ENCODE measurements around the gene MDM4.
"Not testable (repeated sequence)": the region's sequence is repeated elsewhere in the genome, so short reads cannot be mapped to it uniquely, and the experiment has no call there.

The MDM4 gene

DNA sequence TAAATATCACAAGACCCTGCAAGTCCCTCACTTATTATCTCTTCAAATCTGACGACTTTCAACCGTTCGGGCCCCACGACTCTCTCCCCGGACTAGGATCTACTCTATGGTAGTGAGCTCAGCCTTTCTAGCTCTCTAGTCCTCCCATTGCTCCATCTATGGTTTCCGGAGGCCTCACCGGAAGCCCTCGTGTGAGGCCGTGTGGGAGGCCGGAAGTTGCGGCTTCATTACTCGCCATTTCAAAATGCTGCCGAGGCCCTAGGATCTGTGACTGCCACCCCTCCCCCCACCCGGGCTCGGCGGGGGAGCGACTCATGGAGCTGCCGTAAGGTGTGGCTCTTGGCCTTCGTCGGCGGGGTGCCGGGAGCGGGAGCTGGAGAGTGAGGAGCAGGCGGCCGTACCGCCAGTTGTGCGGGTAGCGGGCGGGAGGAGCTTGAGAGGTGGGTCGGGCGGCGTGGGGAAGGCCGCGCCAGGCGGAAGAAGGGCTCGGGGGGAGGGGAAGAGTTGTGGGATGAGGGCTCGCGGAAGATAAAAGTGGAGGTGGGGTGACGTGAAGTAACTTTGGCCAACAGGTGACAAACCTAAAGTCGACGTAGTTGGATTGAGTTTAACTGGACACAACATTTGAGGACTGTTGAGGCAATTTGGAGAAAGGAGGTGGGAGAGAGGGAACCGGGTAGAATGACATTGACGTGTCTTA is at the start of gene MDM4:
Gene MDM4 (plus strand): TSS at position 227 of the 700 bp plus-strand sequence. CDS start 9,113 bp downstream, outside the sequence.
- peak; percentile 93 for DNase-seq (ENCODE audit: low spot score)

- DNase-seq (ENCODE audit: low spot score) = no peak
These were observed 49.5 kb upstream of the MDM4 start for GRCh38 chr1:204466416-204467405.

DNA sequence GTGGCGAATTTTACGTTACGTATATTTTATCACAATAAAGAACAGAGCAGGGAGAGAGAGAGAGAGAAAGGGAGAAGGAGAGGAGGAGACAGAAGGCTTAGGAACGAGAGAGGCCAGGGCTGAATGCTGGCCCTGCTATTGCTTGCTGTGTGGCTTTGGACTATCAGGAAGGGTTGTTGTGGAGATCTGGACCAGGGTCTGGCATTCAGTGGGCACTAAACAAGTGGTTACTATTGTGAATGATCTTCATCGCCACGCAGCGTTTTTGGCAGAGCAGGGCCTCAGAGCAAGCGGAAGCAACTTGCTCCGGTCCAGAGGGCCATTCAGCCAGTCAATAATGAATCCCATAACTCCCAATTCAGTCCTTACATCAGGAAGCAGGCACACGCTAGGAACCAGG is 48.0 kb upstream of the MDM4 start:
- DNase-seq (ENCODE audit: low spot score) = no peak

DNA sequence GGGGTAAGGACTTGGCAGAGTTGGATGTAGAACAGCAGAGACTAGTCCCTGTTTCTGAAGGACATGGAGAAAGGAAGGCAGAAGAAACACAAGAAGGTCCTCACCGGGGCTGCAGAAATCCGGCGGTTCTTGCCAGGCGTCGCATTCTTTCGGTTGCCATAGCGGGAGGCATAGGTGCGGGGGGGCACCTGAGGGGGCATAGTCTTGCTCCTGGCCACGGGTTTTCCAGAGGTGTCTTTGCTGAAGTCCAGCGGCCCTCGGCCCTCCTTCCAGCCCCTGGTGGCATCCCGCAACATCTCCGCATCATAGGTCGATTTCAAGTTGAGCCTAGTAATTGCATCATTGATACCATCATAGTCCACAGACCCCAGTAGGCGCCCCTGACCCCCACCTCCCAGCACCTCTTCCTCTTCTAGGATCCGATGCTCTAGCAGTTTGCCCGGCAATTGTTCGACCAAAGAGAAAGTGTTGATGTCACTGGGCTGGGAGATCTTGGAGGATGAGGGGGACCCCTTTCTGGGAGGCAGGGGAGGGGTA is 47.4 kb upstream of the MDM4 start:
- DNase-seq (ENCODE audit: low spot score) = no peak

GRCh38 chr1:204469304-204469703 is 46.9 kb upstream of the MDM4 start:
- DNase-seq (ENCODE audit: low spot score) = no peak

DNA sequence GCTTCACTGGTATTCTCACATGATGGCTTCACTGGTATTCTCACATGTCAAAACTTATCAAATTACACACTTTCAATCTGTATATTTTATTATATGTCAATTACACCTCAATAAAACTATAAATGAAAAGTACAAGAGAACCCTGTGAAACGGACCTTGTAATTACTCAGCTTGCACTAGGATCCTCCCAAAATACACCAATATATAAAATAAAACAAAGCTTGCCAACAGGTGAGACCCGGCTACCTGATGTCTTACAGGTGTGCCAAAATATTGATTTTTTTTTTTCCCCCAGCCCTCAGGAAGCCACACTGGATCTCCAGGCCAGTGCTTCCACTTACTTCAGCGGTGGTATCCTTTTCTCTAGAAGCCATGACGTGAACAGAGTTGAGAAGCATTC is 44.5 kb upstream of the MDM4 start:
- DNase-seq (ENCODE audit: low spot score) = no peak

- DNase-seq (ENCODE audit: low spot score) = no peak
These were observed 43.5 kb upstream of the MDM4 start for GRCh38 chr1:204472660-204473059.

DNA sequence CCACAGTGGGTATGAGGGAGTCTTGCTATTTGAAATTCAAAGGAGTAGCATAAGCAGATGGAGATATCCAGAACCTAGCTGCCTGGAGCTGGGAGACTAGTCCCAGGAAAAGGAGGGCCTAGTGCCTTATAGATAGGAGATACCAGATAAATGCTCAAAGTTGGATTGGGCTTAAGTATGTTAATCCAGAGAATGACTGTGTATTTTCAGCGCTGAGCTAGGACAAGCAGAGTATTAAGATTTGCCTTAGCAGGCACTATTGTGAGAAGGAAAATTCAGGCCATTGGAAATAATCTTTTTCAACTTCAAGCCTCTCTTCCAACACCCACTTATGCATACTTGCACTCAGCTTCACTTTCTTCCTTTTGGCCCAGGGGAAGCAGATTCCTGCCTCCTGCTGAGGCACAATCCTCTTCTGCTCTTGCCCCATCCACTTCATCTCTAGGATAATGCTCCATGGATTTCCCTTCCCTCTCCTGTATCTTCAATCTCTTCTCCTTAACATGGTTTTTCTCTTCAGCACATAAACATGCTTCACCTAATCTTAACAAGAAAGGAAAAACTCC is 42.7 kb upstream of the MDM4 start:
- DNase-seq (ENCODE audit: low spot score) = no peak

DNA sequence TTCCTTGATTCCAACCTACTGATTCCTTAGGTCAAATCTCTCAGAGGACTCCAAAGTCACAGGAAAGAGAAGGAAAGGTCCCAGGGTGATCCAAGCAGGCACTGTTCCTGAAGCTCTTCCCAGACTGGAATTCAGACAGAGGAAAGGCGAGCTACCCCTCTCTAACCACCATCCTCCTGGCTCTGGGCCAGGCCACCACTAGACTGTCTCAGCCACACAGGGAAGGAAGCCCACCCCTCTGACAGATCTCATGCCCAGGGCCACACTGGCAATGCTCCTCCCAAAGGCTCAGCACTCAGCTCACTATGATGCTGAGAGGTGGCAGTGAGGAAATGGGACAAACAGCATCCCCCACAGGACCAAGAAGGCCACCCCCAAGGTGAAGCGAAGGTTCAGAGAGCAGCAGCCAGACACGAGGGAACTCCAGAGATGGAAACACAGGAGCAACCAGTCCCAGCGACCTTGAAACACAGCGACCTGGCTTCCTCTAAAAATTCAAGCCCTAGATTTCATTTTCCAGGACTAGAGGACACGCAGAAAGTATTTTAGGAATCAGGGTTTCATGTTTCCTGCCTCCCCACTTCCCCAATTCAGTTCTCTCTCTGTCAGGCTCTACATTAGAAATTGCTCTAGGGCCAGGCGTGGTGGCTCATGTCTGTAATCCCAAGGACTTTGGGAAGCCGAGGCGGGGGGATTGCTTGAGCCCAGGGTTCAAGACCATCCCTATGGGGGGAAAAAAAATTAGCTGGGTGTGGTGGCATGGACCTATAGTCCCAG is 40.4 kb upstream of the MDM4 start:
- no peak for DNase-seq (ENCODE audit: low spot score)

GRCh38 chr1:204476563-204476962 is 39.6 kb upstream of the MDM4 start:
- DNase-seq (ENCODE audit: low spot score) = no peak

GRCh38 chr1:204477036-204477740 is 39.0 kb upstream of the MDM4 start:
- DNase-seq (ENCODE audit: low spot score) = no peak

GRCh38 chr1:204478172-204478899 is 37.9 kb upstream of the MDM4 start:
- no peak for DNase-seq (ENCODE audit: low spot score)

- DNase-seq (ENCODE audit: low spot score) = no peak
These were observed 37.3 kb upstream of the MDM4 start for GRCh38 chr1:204478921-204479320.

- DNase-seq (ENCODE audit: low spot score) = no peak
These were observed 36.6 kb upstream of the MDM4 start for GRCh38 chr1:204479387-204480136.

DNA sequence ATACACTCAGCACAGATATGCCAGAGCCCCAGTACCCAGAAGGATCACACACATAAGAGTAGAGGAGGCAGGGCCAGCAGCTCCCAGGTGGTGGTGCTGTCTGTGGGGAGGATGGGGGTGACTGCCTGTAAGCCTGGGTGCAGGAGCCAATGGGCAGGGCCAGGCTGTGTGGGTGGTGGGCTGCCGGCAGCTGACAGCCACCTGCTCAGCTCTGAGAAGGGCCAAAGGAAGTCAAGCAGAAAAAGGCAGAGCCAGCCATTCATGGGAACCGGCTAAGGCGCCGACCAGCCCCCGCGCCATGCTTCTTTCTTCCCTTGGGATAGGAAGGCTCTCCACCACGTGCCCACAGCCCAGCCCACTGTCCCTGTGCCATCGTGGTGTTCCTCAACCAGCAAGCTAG is 35.7 kb upstream of the MDM4 start:
- no peak for DNase-seq (ENCODE audit: low spot score)

DNA sequence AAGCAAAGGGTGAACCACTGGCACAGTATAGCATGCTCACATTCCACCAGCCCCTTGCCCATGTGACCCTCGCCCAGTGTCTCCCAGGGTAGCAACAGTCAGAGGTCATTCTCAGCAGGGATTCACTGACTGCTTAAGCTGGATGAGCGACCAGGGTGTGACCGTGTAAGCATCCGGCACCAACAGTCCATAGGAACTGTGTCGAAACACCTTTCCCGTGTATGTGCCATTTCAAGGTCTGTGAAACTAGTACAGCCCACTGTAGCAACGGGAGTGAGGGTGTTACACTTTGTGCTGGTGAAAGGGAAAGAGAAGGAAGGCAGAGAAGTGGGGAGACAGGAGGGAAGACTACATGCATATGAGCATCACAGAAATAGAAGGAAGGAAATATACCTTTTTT is 32.4 kb upstream of the MDM4 start:
- no peak for DNase-seq (ENCODE audit: low spot score)

GRCh38 chr1:204486513-204487255 is 29.5 kb upstream of the MDM4 start:
- DNase-seq (ENCODE audit: low spot score) = not testable (repeated sequence)

DNA sequence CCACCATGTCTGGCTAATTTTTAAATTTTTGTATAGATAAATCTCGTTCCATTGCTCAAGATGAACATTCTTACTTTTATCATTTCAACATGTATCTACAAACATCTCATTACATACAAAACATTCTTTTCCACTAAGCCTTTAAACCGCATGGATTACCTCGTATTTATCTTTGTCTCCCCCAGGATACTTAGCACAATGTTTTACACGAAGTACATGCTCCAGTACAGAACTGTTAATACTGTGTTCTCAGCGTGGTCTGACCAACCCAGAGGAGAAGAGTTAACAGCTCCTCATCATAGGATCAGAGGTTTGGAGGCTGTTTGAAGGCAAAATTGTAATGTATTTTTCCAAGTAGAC is 29.0 kb upstream of the MDM4 start:
- DNase-seq (ENCODE audit: low spot score) = no peak

DNA sequence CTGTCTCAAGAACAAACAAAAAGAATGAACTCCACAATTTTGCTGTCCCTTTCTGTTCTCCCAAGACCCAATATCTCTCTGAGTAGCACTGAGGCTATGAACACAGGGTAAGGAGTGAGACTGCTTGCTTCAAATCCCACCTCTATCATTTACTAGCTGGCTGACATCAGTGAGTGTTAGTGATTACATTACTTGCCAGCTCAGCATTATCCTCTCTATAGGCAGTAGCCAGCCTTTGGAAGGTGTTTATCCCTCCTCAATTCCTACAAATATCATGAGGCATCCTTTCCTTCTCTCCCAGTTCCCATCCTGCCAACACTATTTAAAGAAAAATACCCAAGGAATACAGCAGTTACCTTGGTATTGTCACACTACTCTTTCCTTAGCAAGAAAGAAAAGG is 24.6 kb upstream of the MDM4 start:
- no peak for DNase-seq (ENCODE audit: low spot score)

Data from left forelimb (tissue), 1 donor.